GM23248 (cell line): Measurements from ENCODE around the gene AIMP1. TPM values are rescaled to one million over a fixed set of nuclear protein-coding genes. Genes with fewer than 3 reads are reported as not detected.

Experiments used
- DNase-seq: peaks from one replicate; pipeline ENCODE4 v3.0.0-alpha.2; 2015
- H2AFZ ChIP-seq: fragments of 200-600 bp; sonication (generic); 2 replicates; pipeline ENCODE4 v1.6.1; 2016; ENCODE audit warnings: antibody characterized with exemption
- H3F3A ChIP-seq: fragments of 200-600 bp; sonication (generic); 2 replicates; pipeline ENCODE4 v1.6.1; 2016; ENCODE audit warnings: mild to moderate bottlenecking, antibody characterized with exemption, mixed run types; ENCODE audit not compliant: insufficient read depth
- H3K27ac ChIP-seq: fragments of 200-600 bp; sonication (generic); 2 replicates; pipeline ENCODE4 v1.5.1; 2016; ENCODE audit warnings: mild to moderate bottlenecking
- H3K27me3 ChIP-seq: fragments of 200-600 bp; sonication (generic); replicated peaks from 2 replicates; pipeline ENCODE4 v1.6.1; 2016; ENCODE audit warnings: mild to moderate bottlenecking; ENCODE audit not compliant: insufficient read depth
- H3K36me3 ChIP-seq: fragments of 200-600 bp; sonication (generic); 2 replicates; pipeline ENCODE4 v1.6.1; 2016; ENCODE audit warnings: low read depth, mild to moderate bottlenecking
- H3K4me1 ChIP-seq: fragments of 200-600 bp; sonication (generic); 2 replicates; pipeline ENCODE4 v1.6.1; 2016; ENCODE audit warnings: mild to moderate bottlenecking; ENCODE audit not compliant: insufficient read depth
- H3K4me2 ChIP-seq: fragments of 200-600 bp; sonication (generic); one replicate; pipeline ENCODE4 v1.6.1; 2016; ENCODE audit warnings: mild to moderate bottlenecking; ENCODE audit not compliant: unreplicated experiment
- H3K4me3 ChIP-seq: fragments of 200-600 bp; sonication (generic); 2 replicates; pipeline ENCODE4 v1.5.1; 2016; ENCODE audit warnings: mild to moderate bottlenecking
- H3K79me2 ChIP-seq: fragments of 200-600 bp; sonication (generic); 2 replicates; pipeline ENCODE4 v1.6.1; 2016; ENCODE audit warnings: mild to moderate bottlenecking; ENCODE audit not compliant: insufficient read depth
- H3K9ac ChIP-seq: fragments of 200-600 bp; sonication (generic); 2 replicates; pipeline ENCODE4 v1.6.1; 2016; ENCODE audit warnings: mild to moderate bottlenecking
- H3K9me2 ChIP-seq: fragments of 200-600 bp; sonication (generic); 2 replicates; pipeline ENCODE4 v1.6.1; 2016; ENCODE audit warnings: mixed run types, mild to moderate bottlenecking, moderate library complexity; ENCODE audit not compliant: insufficient read depth
- H3K9me3 ChIP-seq: fragments of 200-600 bp; sonication (generic); one replicate; pipeline ENCODE4 v1.6.1; 2017; ENCODE audit warnings: low read depth
- H4K20me1 ChIP-seq: fragments of 200-600 bp; sonication (generic); 2 replicates; pipeline ENCODE4 v1.6.0; 2016; ENCODE audit not compliant: insufficient read depth
- EZH2 ChIP-seq: fragments of 200-600 bp; sonication (generic); IDR thresholded peaks from 2 replicates; pipeline ENCODE4 v1.6.1; 2018; ENCODE audit warnings: antibody characterized with exemption, mild to moderate bottlenecking; ENCODE audit not compliant: insufficient read depth, poor library complexity, severe bottlenecking
- EZH2phosphoT487 ChIP-seq: fragments of 200-600 bp; sonication (generic); IDR thresholded peaks from 2 replicates; pipeline ENCODE4 v1.6.1; 2018; ENCODE audit warnings: antibody characterized with exemption, moderate library complexity, mild to moderate bottlenecking, low read depth; ENCODE audit not compliant: insufficient read depth
- WGBS, 2 experiments: methylation state at CpG; one replicate each; pipeline ENCODE4 v1.1.6; 2015 to 2017; ENCODE audit warnings: low lambda C conversion rate in 2 of 2, low coverage in 1 of 2; ENCODE audit errors: missing lambda C conversion rate in 2 of 2; 5-methylcytosine and 5-hydroxymethylcytosine counted together
- in situ Hi-C: fragments of 300-500 bp; cut with MboI; formaldehyde crosslinking; loops from 2 replicates; pipeline ENCODE4 v1.15.0; 2020
- polyA plus RNA-seq: library from polyadenylated mRNA; unstranded; fragments of >200 nt; fragmentation: Nextera tagmentation; extraction: Ambion mirVana; gene quantifications from 2 replicates; pipeline ENCODE4 v1.2.1, GENCODE V29; 2016
- total RNA-seq: library from RNA; depleted of rRNA; stranded (reverse); fragments of >200 nt; shearing (Covaris generic); gene quantifications from 2 replicates; pipeline ENCODE4 v1.2.3, GENCODE V29; 2014

The AIMP1 gene
- total and polyA plus RNA-seq, 2 experiments from 2014 or later, result 45.5 to 101 TPM

GRCh38 chr4:106297245-106298035 is 18.9 kb upstream of the AIMP1 start:
- H2AFZ ChIP-seq, result no peak overlapping the region
- H3K4me1 ChIP-seq, result peaks cover 13% of the 10 kb centered on the region
- H4K20me1 ChIP-seq, result no peaks in the 10 kb centered on the region
- no peaks in the 10 kb centered on the region for H3K27me3 ChIP-seq
- peaks cover 9% of the 10 kb centered on the region; the same call in 1 of the 2 replicates for H3K79me2 ChIP-seq
- no peak overlapping the region for H3K4me3 ChIP-seq
- in situ Hi-C loops, result no loop called here
- no peak overlapping the region for H3K9ac ChIP-seq
- no peaks in the 10 kb centered on the region for H3K9me2 ChIP-seq
- peaks cover 6% of the 10 kb centered on the region for H3F3A ChIP-seq
- H3K27ac ChIP-seq, result no peak overlapping the region
- no peak for TF ChIP-seq EZH2phosphoT487
- TF ChIP-seq EZH2, result no peak
- H3K4me2 ChIP-seq, result no peak overlapping the region
- no peaks in the 10 kb centered on the region for H3K9me3 ChIP-seq
- no peak for DNase-seq
- H3K36me3 ChIP-seq, result peaks cover 18% of the 10 kb centered on the region

DNA sequence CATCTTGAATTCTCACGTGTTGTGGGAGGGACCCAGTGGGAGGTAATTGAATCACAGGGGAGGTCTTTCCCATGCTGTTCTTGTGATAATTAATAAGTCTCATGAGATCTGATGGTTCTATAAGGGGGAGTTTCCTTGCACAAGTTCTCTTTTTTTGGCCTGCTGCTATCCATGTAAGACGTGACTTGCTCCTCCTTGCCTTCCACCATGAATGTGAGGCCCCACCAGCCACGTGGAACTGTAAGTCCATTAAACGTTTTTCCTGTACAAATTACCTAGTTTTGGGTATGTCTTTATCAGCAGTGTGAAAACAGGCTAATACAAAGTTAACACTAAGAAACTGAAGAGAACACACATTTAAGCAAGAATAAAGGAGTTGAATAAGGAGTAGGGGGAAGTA is 16.4 kb upstream of the AIMP1 start:
- H3K4me2 ChIP-seq, result no peak overlapping the region
- in situ Hi-C loops, result no loop called here
- 83 to 87% methylated on average over 4 of the region's 4 CpGs for WGBS, 2 experiments
- H3K27ac ChIP-seq, result no peak overlapping the region
- no peak overlapping the region for H3K9ac ChIP-seq
- no peaks in the 10 kb centered on the region for H3K9me3 ChIP-seq
- DNase-seq, result no peak
- H3K4me3 ChIP-seq, result no peak overlapping the region
- TF ChIP-seq EZH2phosphoT487, result no peak
- TF ChIP-seq EZH2, result no peak
- peaks cover 16% of the 10 kb centered on the region for H3K79me2 ChIP-seq
- H3K4me1 ChIP-seq, result peaks cover 17% of the 10 kb centered on the region
- H4K20me1 ChIP-seq, result no peaks in the 10 kb centered on the region
- H3K9me2 ChIP-seq, result no peaks in the 10 kb centered on the region
- H3K36me3 ChIP-seq, result peaks cover 7% of the 10 kb centered on the region
- H2AFZ ChIP-seq, result no peak overlapping the region
- no peaks in the 10 kb centered on the region for H3K27me3 ChIP-seq
- H3F3A ChIP-seq, result peaks cover 7% of the 10 kb centered on the region

DNA sequence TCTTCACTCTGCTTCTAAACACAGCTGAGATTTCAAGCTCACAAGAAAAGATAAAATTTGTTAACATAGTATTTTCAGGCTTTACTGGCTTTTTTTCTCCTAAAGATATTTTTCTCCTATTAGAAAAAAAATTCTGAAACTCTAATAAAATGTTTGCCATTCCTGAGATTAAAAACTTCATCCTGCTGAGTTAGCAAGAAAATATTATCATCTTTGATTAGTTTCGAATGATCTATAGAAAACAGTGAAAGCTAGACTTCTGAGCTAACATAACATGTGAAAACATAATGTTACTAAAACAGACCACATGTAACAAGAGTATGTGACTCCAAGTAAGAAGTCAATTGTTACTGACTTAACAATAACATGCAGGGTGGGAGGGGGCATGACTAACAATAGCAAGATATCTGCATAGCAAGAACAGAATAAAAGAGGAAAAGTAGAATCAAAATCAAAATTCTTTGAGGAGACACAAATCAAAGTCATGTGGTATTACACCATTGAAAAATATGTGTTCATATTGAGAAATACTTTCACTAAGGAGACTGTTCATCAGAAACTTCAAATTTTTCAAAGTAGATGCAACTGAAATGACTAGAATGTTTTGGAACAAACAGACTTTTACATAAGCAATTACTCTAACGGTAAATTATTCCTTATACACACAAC is 14.8 kb upstream of the AIMP1 start:
- no peaks in the 10 kb centered on the region for H3K9me3 ChIP-seq
- no peak overlapping the region for H3K9ac ChIP-seq
- H3K4me1 ChIP-seq, result peaks cover 18% of the 10 kb centered on the region
- peaks cover 19% of the 10 kb centered on the region for H3K79me2 ChIP-seq
- peaks cover 7% of the 10 kb centered on the region for H3F3A ChIP-seq
- H3K4me2 ChIP-seq, result peak overlapping the region; percentile 45
- no peaks in the 10 kb centered on the region for H3K9me2 ChIP-seq
- no peaks in the 10 kb centered on the region for H3K27me3 ChIP-seq
- H2AFZ ChIP-seq, result no peak overlapping the region
- no peak overlapping the region for H3K4me3 ChIP-seq
- H4K20me1 ChIP-seq, result no peaks in the 10 kb centered on the region
- in situ Hi-C loops, result no loop called here
- DNase-seq, result peak; percentile 40
- TF ChIP-seq EZH2 (no peak), EZH2phosphoT487 (no peak)
- H3K36me3 ChIP-seq, result peaks cover 4% of the 10 kb centered on the region; the same call in 1 of the 2 replicates
- WGBS, 2 experiments, result 32 to 38% methylated on average over 2 of the region's 2 CpGs
- peak overlapping the region; percentile 32 for H3K27ac ChIP-seq

GRCh38 chr4:106302062-106302438 is 14.3 kb upstream of the AIMP1 start:
- Histone ChIP-seq H3K27me3 (no peaks in the 10 kb centered on the region), H3K9me3 (no peaks in the 10 kb centered on the region), H3K4me3 (no peak overlapping the region), H3K79me2 (peaks cover 24% of the 10 kb centered on the region), H3K9ac (no peak overlapping the region), H3F3A (peaks cover 7% of the 10 kb centered on the region), H2AFZ (no peak overlapping the region), H3K27ac (peak overlapping the region; percentile 32), H3K36me3 (peaks cover 7% of the 10 kb centered on the region; the same call in 1 of the 2 replicates), H3K4me1 (peaks cover 18% of the 10 kb centered on the region), H3K4me2 (peak overlapping the region; percentile 45), H4K20me1 (no peaks in the 10 kb centered on the region), H3K9me2 (no peaks in the 10 kb centered on the region)
- TF ChIP-seq EZH2phosphoT487 (no peak), EZH2 (no peak)
- in situ Hi-C loops, result no loop called here
- no peak for DNase-seq
- WGBS, 2 experiments, result 97 to 100% methylated on average over 4 of the region's 4 CpGs
